Activated CD4-positive, CD25-positive, alpha-beta regulatory T cell treated with anti-CD3 and anti-CD28 coated beads, Interleukin-2, amount 50 U/mL, for 24 hours (primary cell): Measurements from ENCODE around the gene TFEB.

ENCODE experiments used
- ATAC-seq, 2 donors: fragments of 150-1000 bp; cut with Tn5 transposase; one replicate each; pipeline ENCODE4 v1.10.0; 2021; ENCODE audit warnings: mild to moderate bottlenecking in 1 of 2, moderate library complexity in 1 of 2

Gene TFEB

GRCh38 chr6:41704656-41705310 lies 30.6 kb downstream of the TFEB start:
- ATAC-seq, result no peak

GRCh38 chr6:41704028-41704427 lies 31.4 kb downstream of the TFEB start:
- no peak for ATAC-seq

GRCh38 chr6:41702771-41703494 lies 32.5 kb downstream of the TFEB start:
- ATAC-seq, result no peak

GRCh38 chr6:41702089-41702745 lies 33.2 kb downstream of the TFEB start:
- ATAC-seq, result no peak

- no peak for ATAC-seq
Observed at GRCh38 chr6:41700463-41701347, 34.7 kb downstream of the TFEB start.

- no peak for ATAC-seq
Observed at GRCh38 chr6:41699063-41699462, 36.3 kb downstream of the TFEB start.

GRCh38 chr6:41697861-41698781 lies 37.3 kb downstream of the TFEB start:
- no peak for ATAC-seq

- ATAC-seq, result no peak
Observed at GRCh38 chr6:41696788-41697187, 38.6 kb downstream of the TFEB start.

GRCh38 chr6:41695825-41696224 lies 39.6 kb downstream of the TFEB start:
- ATAC-seq, result no peak

- no peak for ATAC-seq
Observed at GRCh38 chr6:41694815-41695526, 40.4 kb downstream of the TFEB start.

GRCh38 chr6:41693281-41694240 lies 41.8 kb downstream of the TFEB start:
- ATAC-seq, result no peak

- no peak for ATAC-seq
Observed at GRCh38 chr6:41692730-41693129, 42.7 kb downstream of the TFEB start.

GRCh38 chr6:41692080-41692675 lies 43.2 kb downstream of the TFEB start:
- no peak for ATAC-seq

- ATAC-seq, result no peak
Observed at GRCh38 chr6:41691426-41692079, 43.9 kb downstream of the TFEB start.

- no peak for ATAC-seq
Observed at GRCh38 chr6:41690541-41691330, 44.7 kb downstream of the TFEB start.

GRCh38 chr6:41689171-41690008 lies 46.0 kb downstream of the TFEB start:
- ATAC-seq, result no peak
